A673 (cell line): ENCODE measurements around the gene SDK1. TPM values are rescaled to one million over a fixed set of nuclear protein-coding genes. Genes with fewer than 3 reads are reported as not detected.
"Not testable (repeated sequence)": the region's sequence is repeated elsewhere in the genome, so short reads cannot be mapped to it uniquely, and the experiment has no call there.

Experiments used
- BruUV-seq: library from RNA; stranded (reverse); fragments of 400-500 nt; replicated peaks from 2 replicates; lab custom pipeline; 2021; lab: Mats Ljungman, UMichigan
- CTCF ChIA-PET: fragments of 300-600 bp; sonication (Branson Sonifier 250); formaldehyde crosslinking; loops from one replicate; lab custom pipeline; 2022; ENCODE audit warnings: antibody characterized with exemption; lab: Charles Lee
- POLR2A ChIA-PET: fragments of 300-600 bp; sonication (Branson Sonifier 250); formaldehyde crosslinking; loops from one replicate; lab custom pipeline; 2022; ENCODE audit warnings: antibody characterized with exemption; ENCODE audit not compliant: low non-redundant PET; lab: Charles Lee
- DNase-seq: peaks from one replicate; pipeline ENCODE4 v3.0.0-alpha.2; 2015; ENCODE audit warnings: low spot score
- H3K27ac ChIP-seq: fragments of 200-600 bp; sonication (generic); 2 replicates; pipeline ENCODE4 v1.5.1; 2016; ENCODE audit warnings: mixed run types, low read depth, mild to moderate bottlenecking, mixed read lengths, antibody characterized with exemption, low read length; ENCODE audit not compliant: poor library complexity, severe bottlenecking
- H3K27me3 ChIP-seq: fragments of 200-600 bp; sonication (generic); replicated peaks from 2 replicates; pipeline ENCODE4 v1.6.1; 2017; ENCODE audit warnings: mixed run types, low read depth, mild to moderate bottlenecking, mixed read lengths, antibody characterized with exemption, low read length; ENCODE audit not compliant: insufficient read depth, poor library complexity
- H3K36me3 ChIP-seq: fragments of 200-600 bp; sonication (generic); 2 replicates; pipeline ENCODE4 v1.6.1; 2016; ENCODE audit warnings: mixed run types, mild to moderate bottlenecking, mixed read lengths, antibody characterized with exemption, low read length; ENCODE audit not compliant: insufficient read depth, poor library complexity, severe bottlenecking
- H3K4me1 ChIP-seq: fragments of 200-600 bp; sonication (generic); 2 replicates; pipeline ENCODE4 v1.6.1; 2017; ENCODE audit warnings: mixed run types, mild to moderate bottlenecking, mixed read lengths, antibody characterized with exemption, low read length; ENCODE audit not compliant: insufficient read depth, poor library complexity, severe bottlenecking
- H3K4me3 ChIP-seq: fragments of 200-600 bp; sonication (generic); 2 replicates; pipeline ENCODE4 v1.5.1; 2016; ENCODE audit warnings: low read depth, mixed run types, mild to moderate bottlenecking, mixed read lengths, low read length; ENCODE audit not compliant: poor library complexity, severe bottlenecking
- H3K9me3 ChIP-seq: fragments of 200-600 bp; sonication (generic); 2 replicates; pipeline ENCODE4 v1.6.1; 2016; ENCODE audit warnings: mixed run types, low read depth, mild to moderate bottlenecking, mixed read lengths, antibody characterized with exemption, low read length; ENCODE audit not compliant: poor library complexity, severe bottlenecking
- CTCF ChIP-seq: fragments of 300-800, 200-600 bp; sonication (generic); conservative IDR thresholded peaks from 2 replicates; pipeline ENCODE4 v1.5.1; 2017; ENCODE audit warnings: low read depth, mild to moderate bottlenecking, antibody characterized with exemption, low read length, moderate library complexity, mixed read lengths
- EZH2 ChIP-seq: fragments of 200-600 bp; sonication (generic); IDR thresholded peaks from 2 replicates; pipeline ENCODE4 v1.6.1; 2017; ENCODE audit warnings: borderline replicate concordance, low read depth, mild to moderate bottlenecking, mixed read lengths, antibody characterized with exemption, low read length; ENCODE audit not compliant: poor library complexity, severe bottlenecking
- intact Hi-C: fragments of 100-400 bp; cut with micrococcal nuclease; formaldehyde crosslinking; loops from one replicate; pipeline ENCODE4 v1.10.0; 2022; ENCODE audit not compliant: unreplicated experiment
- total RNA-seq: library from RNA; stranded (reverse); gene quantifications from 2 replicates; pipeline ENCODE4 v1.2.3, GENCODE V29; 2021

Gene SDK1
- total RNA-seq, 1 experiment from 2014 or later = 14.7 TPM

GRCh38 chr7:4256286-4256685 is 955.2 kb downstream of the SDK1 start:
- TF ChIP-seq EZH2 (no peak), CTCF (no peak)
- Histone ChIP-seq H3K27ac (no peak overlapping the region), H3K4me3 (no peak overlapping the region), H3K4me1 (no peaks in the 10 kb centered on the region), H3K27me3 (no peaks in the 10 kb centered on the region), H3K36me3 (no peaks in the 10 kb centered on the region), H3K9me3 (no peaks in the 10 kb centered on the region)
- ChIA-PET POLR2A (no interaction called here), CTCF (no interaction called here)
- no TSS peak for BruUV-seq
- no peak for DNase-seq
- intact Hi-C loops = no loop called here

GRCh38 chr7:4257146-4258111 is 956.4 kb downstream of the SDK1 start:
- POLR2A ChIA-PET = interaction anchor here (0.6 kb wide), 1 partner anchor 582 kb away, joined by 16 read pairs; no protein-coding TSS in a partner anchor
- intact Hi-C loops = no loop called here
- Histone ChIP-seq H3K4me1 (no peaks in the 10 kb centered on the region), H3K4me3 (no peak overlapping the region), H3K9me3 (no peaks in the 10 kb centered on the region), H3K27ac (no peak overlapping the region), H3K27me3 (no peaks in the 10 kb centered on the region), H3K36me3 (no peaks in the 10 kb centered on the region)
- CTCF ChIA-PET = no interaction called here
- no TSS peak for BruUV-seq
- TF ChIP-seq CTCF (no peak), EZH2 (no peak)
- DNase-seq = no peak

GRCh38 chr7:4260116-4260515 is 959.1 kb downstream of the SDK1 start:
- BruUV-seq, CTCF ChIA-PET, POLR2A ChIA-PET, H3K36me3 ChIP-seq, intact Hi-C loops, H3K4me1 ChIP-seq, H3K27ac ChIP-seq, DNase-seq, H3K4me3 ChIP-seq, H3K27me3 ChIP-seq, H3K9me3 ChIP-seq: not testable (repeated sequence)
